Osteocyte (in vitro differentiated cells): ENCODE data around the gene GJD3. TPM values are rescaled to one million over a fixed set of nuclear protein-coding genes. Genes with fewer than 3 reads are reported as not detected.

Experiments used
- DNase-seq: peaks from one replicate; pipeline ENCODE4 v3.0.0; 2021; ENCODE audit warnings: mixed read lengths; ENCODE audit not compliant: unreplicated experiment; ENCODE audit errors: extremely low spot score
- H3K27ac Mint-ChIP-seq: one replicate; pipeline ENCODE4 v1.8.0; 2021; ENCODE audit warnings: mild to moderate bottlenecking, mixed read lengths; ENCODE audit not compliant: unreplicated experiment
- H3K27me3 Mint-ChIP-seq: one replicate; pipeline ENCODE4 v1.8.0; 2021; ENCODE audit warnings: mixed read lengths; ENCODE audit not compliant: unreplicated experiment
- H3K36me3 Mint-ChIP-seq: one replicate; pipeline ENCODE4 v1.8.0; 2021; ENCODE audit warnings: mixed read lengths; ENCODE audit not compliant: unreplicated experiment
- H3K4me1 Mint-ChIP-seq: one replicate; pipeline ENCODE4 v1.8.0; 2021; ENCODE audit warnings: mixed read lengths; ENCODE audit not compliant: unreplicated experiment
- H3K4me3 Mint-ChIP-seq: one replicate; pipeline ENCODE4 v1.8.0; 2021; ENCODE audit warnings: mild to moderate bottlenecking, moderate library complexity, mixed read lengths; ENCODE audit not compliant: unreplicated experiment
- H3K9me3 Mint-ChIP-seq: one replicate; pipeline ENCODE4 v1.8.0; 2021; ENCODE audit warnings: mixed read lengths; ENCODE audit not compliant: unreplicated experiment
- CTCF ChIP-seq: fragments of 200-600 bp; sonication (generic); IDR thresholded peaks from 2 replicates; pipeline ENCODE4 v1.5.0; 2021; ENCODE audit warnings: antibody characterized with exemption, mild to moderate bottlenecking, moderate library complexity
- total RNA-seq: library from RNA; stranded (reverse); gene quantifications from 2 replicates; pipeline ENCODE4 v1.2.1, GENCODE V29; 2021

GJD3 gene
- total RNA-seq, 1 donor from 2014 or later = 0.40 TPM

GRCh38 chr17:40322358-40323315, 41.9 kb downstream of the GJD3 start:
- Mint-ChIP-seq H3K4me1 (peaks cover 86% of the 10 kb centered on the region), H3K27me3 (no peaks in the 10 kb centered on the region), H3K9me3 (no peaks in the 10 kb centered on the region), H3K27ac (peak overlapping the region; percentile 99), H3K4me3 (peak overlapping the region; percentile 97), H3K36me3 (no peaks in the 10 kb centered on the region)
- DNase-seq = no peak
- TF ChIP-seq CTCF = no peak

GRCh38 chr17:40321961-40322357, 42.6 kb downstream of the GJD3 start:
- no peaks in the 10 kb centered on the region for H3K36me3 Mint-ChIP-seq
- H3K27me3 Mint-ChIP-seq = no peaks in the 10 kb centered on the region
- H3K4me3 Mint-ChIP-seq = peak overlapping the region; percentile 97
- H3K27ac Mint-ChIP-seq = peak overlapping the region; percentile 99
- no peak for DNase-seq
- TF ChIP-seq CTCF = no peak
- H3K4me1 Mint-ChIP-seq = peaks cover 86% of the 10 kb centered on the region
- H3K9me3 Mint-ChIP-seq = no peaks in the 10 kb centered on the region

GRCh38 chr17:40321524-40321929, 43.0 kb downstream of the GJD3 start:
- Mint-ChIP-seq H3K9me3 (no peaks in the 10 kb centered on the region), H3K4me1 (peaks cover 85% of the 10 kb centered on the region), H3K27me3 (no peaks in the 10 kb centered on the region), H3K36me3 (no peaks in the 10 kb centered on the region), H3K4me3 (peak overlapping the region; percentile 97), H3K27ac (peak overlapping the region; percentile 99)
- DNase-seq = no peak
- no peak for TF ChIP-seq CTCF

GRCh38 chr17:40320756-40321523, 43.6 kb downstream of the GJD3 start:
- no peaks in the 10 kb centered on the region for H3K27me3 Mint-ChIP-seq
- no peak for DNase-seq
- H3K4me3 Mint-ChIP-seq = peak overlapping the region; percentile 97
- H3K9me3 Mint-ChIP-seq = no peaks in the 10 kb centered on the region
- H3K27ac Mint-ChIP-seq = peak overlapping the region; percentile 99
- TF ChIP-seq CTCF = no peak
- peaks cover 85% of the 10 kb centered on the region for H3K4me1 Mint-ChIP-seq
- H3K36me3 Mint-ChIP-seq = no peaks in the 10 kb centered on the region
